GM23248 (cell line): ENCODE measurements around the gene SHH.

Source experiments
- EZH2 ChIP-seq: fragments of 200-600 bp; sonication (generic); IDR thresholded peaks from 2 replicates; pipeline ENCODE4 v1.6.1; 2018; ENCODE audit warnings: antibody characterized with exemption, mild to moderate bottlenecking; ENCODE audit not compliant: insufficient read depth, poor library complexity, severe bottlenecking
- EZH2phosphoT487 ChIP-seq: fragments of 200-600 bp; sonication (generic); IDR thresholded peaks from 2 replicates; pipeline ENCODE4 v1.6.1; 2018; ENCODE audit warnings: antibody characterized with exemption, moderate library complexity, mild to moderate bottlenecking, low read depth; ENCODE audit not compliant: insufficient read depth

- TF ChIP-seq EZH2, result no peak
- no peak for TF ChIP-seq EZH2phosphoT487
Observed at GRCh38 chr7:155815332-155816191, 3.3 kb upstream of the SHH start.
